PC-9 (cell line): ENCODE data around the gene SHISA6. TPM values are rescaled to one million over a fixed set of nuclear protein-coding genes. Genes with fewer than 3 reads are reported as not detected.

Experiments
- BruUV-seq: library from RNA; stranded (reverse); fragments of 400-500 nt; replicated peaks from 2 replicates; lab custom pipeline; 2021; lab: Mats Ljungman, UMichigan
- CTCF ChIA-PET: fragments of 300-600 bp; sonication (Branson Sonifier 250); formaldehyde crosslinking; loops from one replicate; lab custom pipeline; 2022; ENCODE audit warnings: antibody characterized with exemption; lab: Charles Lee
- POLR2A ChIA-PET: fragments of 300-600 bp; sonication (Branson Sonifier 250); formaldehyde crosslinking; loops from one replicate; lab custom pipeline; 2022; ENCODE audit warnings: antibody characterized with exemption; ENCODE audit not compliant: unreplicated experiment; lab: Charles Lee
- DNase-seq, 2 experiments: peaks; one replicate each; pipeline versions ENCODE4 v3.0.0 to v3.0.0-alpha.2; 2015 to 2022; ENCODE audit warnings: mixed read lengths in 1 of 2
- H2AFZ ChIP-seq: fragments of 200-600 bp; sonication (generic); 2 replicates; pipeline ENCODE4 v1.8.1; 2017; ENCODE audit warnings: antibody characterized with exemption
- H3F3A ChIP-seq: fragments of 200-600 bp; sonication (generic); 2 replicates; pipeline ENCODE4 v1.8.1; 2017; ENCODE audit warnings: antibody characterized with exemption, mild to moderate bottlenecking, low read depth; ENCODE audit not compliant: insufficient read depth
- H3K27ac ChIP-seq: fragments of 200-600 bp; sonication (generic); 2 replicates; pipeline ENCODE4 v1.6.1; 2016; ENCODE audit warnings: mixed run types
- H3K27me3 ChIP-seq: fragments of 200-600 bp; sonication (generic); 2 replicates; pipeline ENCODE4 v1.6.1; 2016; ENCODE audit warnings: low read depth, mixed run types; ENCODE audit not compliant: insufficient read depth
- H3K36me3 ChIP-seq: fragments of 200-600 bp; sonication (generic); 2 replicates; pipeline ENCODE4 v1.6.1; 2016; ENCODE audit warnings: low read depth, mixed run types
- H3K4me1 ChIP-seq: fragments of 200-600 bp; sonication (generic); replicated peaks from 2 replicates; pipeline ENCODE4 v1.6.1; 2016; ENCODE audit warnings: mixed run types; ENCODE audit not compliant: insufficient read depth
- H3K4me2 ChIP-seq: fragments of 200-600 bp; sonication (generic); 2 replicates; pipeline ENCODE4 v1.6.1; 2017; ENCODE audit warnings: mixed run types
- H3K4me3 ChIP-seq: fragments of 200-600 bp; sonication (generic); 2 replicates; pipeline ENCODE4 v1.6.1; 2016; ENCODE audit warnings: mixed run types
- H3K79me2 ChIP-seq: fragments of 200-600 bp; sonication (generic); 2 replicates; pipeline ENCODE4 v1.6.1; 2017; ENCODE audit warnings: low read depth, mixed run types
- H3K9me2 ChIP-seq: fragments of 200-600 bp; sonication (generic); 2 replicates; pipeline ENCODE4 v1.8.1; 2017; ENCODE audit warnings: mild to moderate bottlenecking; ENCODE audit not compliant: insufficient read depth
- H3K9me3 ChIP-seq: fragments of 200-600 bp; sonication (generic); 2 replicates; pipeline ENCODE4 v1.8.1; 2016; ENCODE audit warnings: low read depth; ENCODE audit not compliant: insufficient read depth
- H4K20me1 ChIP-seq: fragments of 200-600 bp; sonication (generic); 2 replicates; pipeline ENCODE4 v1.8.1; 2017; ENCODE audit not compliant: insufficient read depth
- CTCF ChIP-seq: fragments of 200-600 bp; sonication (generic); conservative IDR thresholded peaks from 2 replicates; pipeline ENCODE4 v1.6.1; 2017; ENCODE audit warnings: mixed run types, antibody characterized with exemption, mild to moderate bottlenecking, moderate library complexity
- EZH2 ChIP-seq: fragments of 200-600 bp; sonication (generic); IDR thresholded peaks from 2 replicates; pipeline ENCODE4 v1.8.0; 2017; ENCODE audit warnings: antibody characterized with exemption, low read depth
- intact Hi-C: fragments of 100-400 bp; cut with micrococcal nuclease; formaldehyde crosslinking; loops from one replicate; pipeline ENCODE4 v1.10.0; 2022; ENCODE audit not compliant: unreplicated experiment
- total RNA-seq: library from RNA; stranded (reverse); gene quantifications from 2 replicates; pipeline ENCODE4 v1.2.3, GENCODE V29; 2021

SHISA6 gene
- total RNA-seq, 1 experiment from 2014 or later: not detected

DNA sequence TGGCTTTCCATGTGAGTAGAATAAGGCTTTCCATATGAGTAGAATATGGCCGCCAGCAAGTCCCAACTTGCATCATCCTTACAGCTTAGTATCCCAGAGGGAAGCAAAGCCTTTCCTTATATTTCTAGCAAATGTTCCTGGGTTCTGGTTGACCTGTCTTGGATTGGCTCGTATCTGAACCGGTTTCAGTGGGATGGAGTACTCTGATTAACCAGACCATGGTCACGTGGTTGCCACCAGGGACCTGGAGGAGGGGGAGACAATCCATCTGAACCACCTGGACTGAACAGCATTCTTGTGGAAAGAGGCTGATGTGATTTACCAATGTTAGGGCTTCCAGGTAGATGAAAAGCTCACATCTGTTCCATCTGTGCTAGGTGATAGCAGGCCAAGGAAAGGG lies 89.0 kb downstream of the SHISA6 start:
- H3K27ac ChIP-seq: no peak overlapping the region
- DNase-seq: no peak
- no peaks in the 10 kb centered on the region for H4K20me1 ChIP-seq
- intact Hi-C loops: no loop called here
- BruUV-seq: no TSS peak
- H3F3A ChIP-seq: no peaks in the 10 kb centered on the region
- TF ChIP-seq EZH2: no peak
- TF ChIP-seq CTCF: no peak
- no peak overlapping the region for H3K4me3 ChIP-seq
- no peaks in the 10 kb centered on the region for H3K9me3 ChIP-seq
- no peak overlapping the region for H3K4me2 ChIP-seq
- CTCF ChIA-PET: no interaction called here
- no peaks in the 10 kb centered on the region for H3K36me3 ChIP-seq
- no peaks in the 10 kb centered on the region for H3K9me2 ChIP-seq
- no peaks in the 10 kb centered on the region for H3K79me2 ChIP-seq
- H3K4me1 ChIP-seq: no peaks in the 10 kb centered on the region
- peaks cover 14% of the 10 kb centered on the region; the same call in 1 of the 2 replicates for H3K27me3 ChIP-seq
- H2AFZ ChIP-seq: no peak overlapping the region
- POLR2A ChIA-PET: no interaction called here

DNA sequence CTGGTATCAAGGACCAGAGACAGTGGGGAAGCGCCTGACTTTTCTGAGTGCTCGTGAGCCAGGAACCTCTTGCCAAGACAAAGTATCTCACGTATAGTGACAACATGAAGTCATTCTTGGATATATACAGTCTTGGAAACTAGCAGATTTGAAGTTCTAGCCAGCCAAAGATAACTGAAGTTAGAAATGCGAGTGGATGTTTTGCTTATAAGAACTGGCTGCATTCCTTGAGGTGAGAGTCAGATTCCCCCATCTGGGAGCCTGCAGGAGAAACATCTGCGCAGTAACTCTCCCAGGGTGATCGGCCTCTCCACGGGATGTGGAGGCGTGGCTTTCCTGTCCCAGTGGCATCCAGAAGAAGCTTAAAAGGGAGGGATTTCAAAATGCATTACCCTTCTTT lies 89.8 kb downstream of the SHISA6 start:
- no peak overlapping the region for H2AFZ ChIP-seq
- no peak overlapping the region for H3K27ac ChIP-seq
- intact Hi-C loops: no loop called here
- ChIA-PET CTCF (no interaction called here), POLR2A (no interaction called here)
- H3K36me3 ChIP-seq: no peaks in the 10 kb centered on the region
- BruUV-seq: no TSS peak
- H3K4me1 ChIP-seq: no peaks in the 10 kb centered on the region
- no peaks in the 10 kb centered on the region for H3K9me2 ChIP-seq
- H3K9me3 ChIP-seq: no peaks in the 10 kb centered on the region
- H4K20me1 ChIP-seq: no peaks in the 10 kb centered on the region
- DNase-seq: no peak
- H3F3A ChIP-seq: no peaks in the 10 kb centered on the region
- no peak overlapping the region for H3K4me3 ChIP-seq
- peaks cover 12% of the 10 kb centered on the region; the same call in 1 of the 2 replicates for H3K27me3 ChIP-seq
- no peak overlapping the region for H3K4me2 ChIP-seq
- no peaks in the 10 kb centered on the region for H3K79me2 ChIP-seq
- no peak for TF ChIP-seq EZH2
- no peak for TF ChIP-seq CTCF

DNA sequence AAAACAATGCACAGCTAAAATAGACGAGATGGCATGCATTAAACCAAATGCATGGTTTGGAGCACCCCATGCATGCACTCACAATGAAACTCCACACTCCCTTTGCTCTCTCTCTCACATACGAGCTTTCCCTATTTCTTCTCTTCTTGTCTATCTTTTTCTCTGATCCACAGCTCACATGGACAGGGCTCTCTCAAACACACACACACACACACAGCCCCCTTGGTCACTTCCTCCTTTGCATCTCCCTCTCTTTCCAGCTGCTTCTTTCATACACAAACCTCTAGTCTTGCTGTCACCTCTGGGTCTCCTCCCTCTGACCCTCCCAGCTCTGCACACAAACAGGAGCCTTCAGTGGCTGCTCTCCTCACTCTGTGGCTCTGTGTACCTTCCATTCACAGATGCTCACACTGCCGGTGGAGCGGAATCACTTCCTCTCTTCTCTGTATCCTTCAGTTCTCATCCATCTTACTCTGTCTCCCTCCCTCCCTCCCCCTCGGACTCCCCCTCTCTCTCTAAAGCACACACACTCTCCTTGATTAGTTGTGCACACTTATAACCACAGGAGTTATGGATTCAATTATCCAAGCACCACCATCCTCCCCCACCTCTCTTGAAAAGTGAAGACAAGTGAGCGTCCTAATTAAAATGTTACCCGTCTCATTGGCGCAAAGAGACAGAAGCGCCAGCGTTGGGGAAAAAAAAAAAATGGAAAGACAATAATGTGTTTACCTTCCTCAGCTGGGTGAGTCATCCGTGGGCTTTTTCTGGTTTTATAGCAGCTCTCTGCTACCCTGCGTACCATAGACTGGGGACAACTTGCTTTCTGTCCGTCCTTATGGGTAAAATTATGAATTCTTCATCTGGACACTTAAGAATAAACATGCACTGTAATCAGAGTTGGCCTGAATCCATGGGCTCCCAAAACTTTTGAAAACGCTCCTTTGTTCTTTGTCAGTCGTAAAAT lies 90.8 kb downstream of the SHISA6 start:
- DNase-seq: no peak
- TF ChIP-seq CTCF: no peak
- no peak for TF ChIP-seq EZH2
- ChIA-PET CTCF (no interaction called here), POLR2A (no interaction called here)
- no peaks in the 10 kb centered on the region for H4K20me1 ChIP-seq
- no TSS peak for BruUV-seq
- H3K4me2 ChIP-seq: no peak overlapping the region
- H3K4me1 ChIP-seq: no peaks in the 10 kb centered on the region
- H3F3A ChIP-seq: no peaks in the 10 kb centered on the region
- H3K9me2 ChIP-seq: no peaks in the 10 kb centered on the region
- no peak overlapping the region for H3K4me3 ChIP-seq
- no peaks in the 10 kb centered on the region for H3K79me2 ChIP-seq
- peaks cover 12% of the 10 kb centered on the region; the same call in 1 of the 2 replicates for H3K27me3 ChIP-seq
- H3K27ac ChIP-seq: no peak overlapping the region
- no peak overlapping the region for H2AFZ ChIP-seq
- H3K9me3 ChIP-seq: no peaks in the 10 kb centered on the region
- intact Hi-C loops: no loop called here
- no peaks in the 10 kb centered on the region for H3K36me3 ChIP-seq
